Upper lobe of left lung (tissue), 4 donors: Measurements from ENCODE around the gene TRIM50.

Experiments
- POLR2A ChIP-seq, 4 donors: fragments of 450-650 bp; IDR thresholded peaks; one replicate each; pipeline ENCODE4 v1.5.1; 2016 to 2017; ENCODE audit warnings: antibody characterized with exemption in 4 of 4, mild to moderate bottlenecking in 2 of 4
- TF ChIP-seq, protein P1 (sequence below), 6 experiments: fragments of 450-650 bp in 4 of 6; fragments of 200-600 bp in 2 of 6; sonication (generic) in 2 of 6; IDR thresholded peaks; one replicate each; pipeline ENCODE4 v1.5.1; 2016 to 2019; ENCODE audit warnings: antibody characterized with exemption in 6 of 6

DNA sequence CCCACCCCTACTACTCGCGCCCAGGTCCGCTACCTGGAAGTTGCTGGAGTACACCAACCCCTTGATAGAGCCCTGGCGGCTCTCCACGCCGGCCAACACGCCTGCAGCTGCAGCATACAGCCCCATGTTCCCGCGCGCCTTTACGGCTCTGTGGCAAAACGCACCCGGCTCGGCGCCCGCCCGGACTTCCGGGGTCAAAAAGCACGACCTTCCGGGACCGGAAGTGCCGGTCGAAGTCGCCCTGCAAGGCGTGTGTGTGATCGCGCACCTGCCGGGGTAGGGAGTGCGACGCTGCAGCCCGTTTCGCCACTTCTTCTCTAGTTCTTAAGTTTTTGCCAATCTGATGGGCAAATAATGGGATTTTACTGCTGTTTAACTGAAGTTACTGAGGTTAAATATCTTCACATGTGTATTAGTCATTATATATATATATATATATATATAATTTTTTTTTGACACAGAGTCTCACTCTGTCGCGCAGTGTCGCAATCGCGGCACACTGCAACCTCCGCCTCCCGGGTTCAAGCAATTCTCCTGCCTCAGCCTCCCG lies 19.1 kb downstream of the TRIM50 start, which contains the start of gene NSUN5:
- TF ChIP-seq, protein P1, sequence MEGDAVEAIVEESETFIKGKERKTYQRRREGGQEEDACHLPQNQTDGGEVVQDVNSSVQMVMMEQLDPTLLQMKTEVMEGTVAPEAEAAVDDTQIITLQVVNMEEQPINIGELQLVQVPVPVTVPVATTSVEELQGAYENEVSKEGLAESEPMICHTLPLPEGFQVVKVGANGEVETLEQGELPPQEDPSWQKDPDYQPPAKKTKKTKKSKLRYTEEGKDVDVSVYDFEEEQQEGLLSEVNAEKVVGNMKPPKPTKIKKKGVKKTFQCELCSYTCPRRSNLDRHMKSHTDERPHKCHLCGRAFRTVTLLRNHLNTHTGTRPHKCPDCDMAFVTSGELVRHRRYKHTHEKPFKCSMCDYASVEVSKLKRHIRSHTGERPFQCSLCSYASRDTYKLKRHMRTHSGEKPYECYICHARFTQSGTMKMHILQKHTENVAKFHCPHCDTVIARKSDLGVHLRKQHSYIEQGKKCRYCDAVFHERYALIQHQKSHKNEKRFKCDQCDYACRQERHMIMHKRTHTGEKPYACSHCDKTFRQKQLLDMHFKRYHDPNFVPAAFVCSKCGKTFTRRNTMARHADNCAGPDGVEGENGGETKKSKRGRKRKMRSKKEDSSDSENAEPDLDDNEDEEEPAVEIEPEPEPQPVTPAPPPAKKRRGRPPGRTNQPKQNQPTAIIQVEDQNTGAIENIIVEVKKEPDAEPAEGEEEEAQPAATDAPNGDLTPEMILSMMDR (IDR thresholded peaks at IDR 0.05): no peak
- TF ChIP-seq POLR2A (IDR thresholded peaks at IDR 0.05): peak in 1 of 4 donors; percentile 78
